ENCODE data around the gene NCAN.
A peak's percentile ranks its signal among the peaks of the same experiment; 100 is the strongest.

The NCAN gene

DNA sequence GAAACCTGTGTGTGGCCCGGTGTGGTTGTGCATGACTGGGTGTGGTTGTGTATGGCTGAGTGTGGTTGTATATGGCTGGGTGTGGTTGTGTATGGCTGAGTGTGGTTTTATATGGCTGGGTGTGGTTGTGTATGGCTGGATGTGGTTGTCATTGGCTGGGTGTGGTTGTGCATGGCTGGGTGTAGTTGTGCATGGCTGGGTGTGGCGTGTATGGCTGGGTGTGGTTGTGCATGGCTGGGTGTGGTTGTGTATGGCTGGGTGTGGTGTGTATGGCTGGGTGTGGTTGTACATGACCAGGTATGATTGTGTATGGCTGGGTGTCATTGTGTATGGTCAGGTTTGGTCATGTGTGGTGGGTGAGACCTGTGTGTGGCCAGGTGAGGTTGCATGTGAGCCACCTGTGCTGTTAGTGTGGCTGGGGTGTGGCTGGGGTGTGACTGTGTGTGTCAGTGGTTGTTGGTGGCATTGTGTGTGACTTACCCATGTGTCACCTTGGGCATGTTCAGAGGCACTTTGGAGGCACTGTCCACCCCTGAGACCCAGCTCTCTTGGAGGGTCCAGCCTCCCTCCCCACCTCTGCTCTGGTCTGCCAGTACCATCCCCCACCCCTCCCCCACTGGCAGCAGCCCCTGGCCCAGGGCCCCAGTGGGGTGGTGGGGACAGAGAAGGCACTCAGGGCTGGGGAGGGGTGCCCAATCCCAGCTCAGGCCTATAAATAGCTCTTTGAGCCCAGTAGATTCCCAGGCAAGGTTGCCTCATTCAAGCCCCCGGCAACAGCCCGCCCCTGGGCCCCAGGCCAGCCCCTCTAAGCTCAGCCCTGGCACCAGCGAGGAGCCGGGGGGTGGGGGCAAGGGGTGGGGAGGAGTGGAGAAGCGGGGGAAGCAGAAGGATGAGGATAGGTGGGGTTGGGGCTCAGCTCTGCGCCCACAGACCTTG is 3.9 kb upstream of the NCAN start:
- H3K4me3 ChIP-seq (replicated peaks in 1 of 2; ENCODE audit: low read depth in 2 of 2, low read length in 2 of 2) = no peak overlapping the region
- TF ChIP-seq, protein P1, sequence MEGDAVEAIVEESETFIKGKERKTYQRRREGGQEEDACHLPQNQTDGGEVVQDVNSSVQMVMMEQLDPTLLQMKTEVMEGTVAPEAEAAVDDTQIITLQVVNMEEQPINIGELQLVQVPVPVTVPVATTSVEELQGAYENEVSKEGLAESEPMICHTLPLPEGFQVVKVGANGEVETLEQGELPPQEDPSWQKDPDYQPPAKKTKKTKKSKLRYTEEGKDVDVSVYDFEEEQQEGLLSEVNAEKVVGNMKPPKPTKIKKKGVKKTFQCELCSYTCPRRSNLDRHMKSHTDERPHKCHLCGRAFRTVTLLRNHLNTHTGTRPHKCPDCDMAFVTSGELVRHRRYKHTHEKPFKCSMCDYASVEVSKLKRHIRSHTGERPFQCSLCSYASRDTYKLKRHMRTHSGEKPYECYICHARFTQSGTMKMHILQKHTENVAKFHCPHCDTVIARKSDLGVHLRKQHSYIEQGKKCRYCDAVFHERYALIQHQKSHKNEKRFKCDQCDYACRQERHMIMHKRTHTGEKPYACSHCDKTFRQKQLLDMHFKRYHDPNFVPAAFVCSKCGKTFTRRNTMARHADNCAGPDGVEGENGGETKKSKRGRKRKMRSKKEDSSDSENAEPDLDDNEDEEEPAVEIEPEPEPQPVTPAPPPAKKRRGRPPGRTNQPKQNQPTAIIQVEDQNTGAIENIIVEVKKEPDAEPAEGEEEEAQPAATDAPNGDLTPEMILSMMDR (IDR thresholded peaks at IDR 0.05; ENCODE audit: low read depth, low read length) = no peak
- no peak for DNase-seq (ENCODE audit: low read depth in 2 of 2)

- TF ChIP-seq, protein P1 (IDR thresholded peaks at IDR 0.05; ENCODE audit: low read depth, low read length) = no peak
- DNase-seq (ENCODE audit: low read depth in 2 of 2) = no peak
- H3K4me3 ChIP-seq (replicated peaks in 1 of 2; ENCODE audit: low read depth in 2 of 2, low read length in 2 of 2) = no peak overlapping the region
These were observed 2.4 kb upstream of the NCAN start for GRCh38 chr19:19209372-19209771.

- TF ChIP-seq, protein P1 (IDR thresholded peaks at IDR 0.05; ENCODE audit: low read depth, low read length) = no peak
- H3K4me3 ChIP-seq (replicated peaks in 1 of 2; ENCODE audit: low read depth in 2 of 2, low read length in 2 of 2) = no peak overlapping the region
- DNase-seq (ENCODE audit: low read depth in 2 of 2) = no peak
These were observed 1.2 kb downstream of the NCAN start for GRCh38 chr19:19212916-19213315.

DNA sequence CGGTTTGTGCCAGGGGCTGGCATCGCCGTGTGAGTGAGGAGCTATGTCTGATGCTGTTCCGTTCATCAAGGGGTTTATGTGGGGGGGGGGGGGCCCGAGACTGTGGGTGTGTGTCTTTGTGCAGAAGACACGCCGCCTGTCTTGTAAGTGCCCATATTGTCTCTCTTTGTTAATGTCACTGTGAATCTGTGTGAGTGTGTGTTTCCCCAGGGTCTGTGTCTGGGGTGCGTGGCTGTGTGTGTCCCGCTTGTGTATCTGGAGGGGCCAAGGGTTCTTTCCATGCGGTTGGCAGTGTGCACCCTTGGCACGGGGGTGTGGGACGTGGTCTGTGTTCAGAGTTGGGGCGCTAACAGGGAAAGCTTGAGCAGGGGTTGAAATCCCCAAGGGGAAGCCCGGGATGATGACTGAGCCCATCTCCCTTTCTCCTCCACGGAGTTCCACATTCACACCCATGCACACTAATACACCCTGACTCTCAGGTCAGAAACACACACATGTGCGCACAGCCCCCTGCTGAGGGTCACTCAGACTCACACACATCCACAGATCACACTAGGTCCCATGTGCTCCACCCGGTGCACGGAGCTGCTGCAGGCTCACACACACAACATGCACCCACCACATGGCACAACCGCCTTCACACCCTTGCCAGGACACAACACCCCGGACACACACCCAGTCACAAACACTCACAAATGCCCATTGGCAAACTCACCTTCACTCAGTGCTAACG is 1.8 kb downstream of the NCAN start:
- no peak for DNase-seq (ENCODE audit: low read depth in 2 of 2)
- H3K4me3 ChIP-seq (replicated peaks in 1 of 2; ENCODE audit: low read depth in 2 of 2, low read length in 2 of 2) = no peak overlapping the region
- TF ChIP-seq, protein P1 (IDR thresholded peaks at IDR 0.05; ENCODE audit: low read depth, low read length) = no peak

DNA sequence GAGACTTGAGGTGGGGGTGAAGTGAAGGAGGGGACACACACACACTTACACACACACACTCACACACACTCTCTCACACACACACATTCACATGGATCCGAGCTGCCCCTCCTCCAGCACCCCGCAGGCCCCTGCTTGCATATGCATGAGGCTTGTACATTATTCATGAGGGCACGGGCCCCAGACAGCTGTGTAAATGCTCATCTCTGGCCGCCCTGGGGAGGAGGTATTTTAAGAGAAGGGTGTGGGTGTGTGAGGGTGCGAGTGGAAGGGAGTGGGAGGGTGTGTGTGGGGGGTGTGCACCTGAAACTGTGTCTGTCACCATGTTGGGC is 2.4 kb downstream of the NCAN start:
- TF ChIP-seq, protein P1 (IDR thresholded peaks at IDR 0.05; ENCODE audit: low read depth, low read length) = no peak
- H3K4me3 ChIP-seq (replicated peaks in 1 of 2; ENCODE audit: low read depth in 2 of 2, low read length in 2 of 2) = no peak overlapping the region
- DNase-seq (ENCODE audit: low read depth in 2 of 2) = no peak

DNA sequence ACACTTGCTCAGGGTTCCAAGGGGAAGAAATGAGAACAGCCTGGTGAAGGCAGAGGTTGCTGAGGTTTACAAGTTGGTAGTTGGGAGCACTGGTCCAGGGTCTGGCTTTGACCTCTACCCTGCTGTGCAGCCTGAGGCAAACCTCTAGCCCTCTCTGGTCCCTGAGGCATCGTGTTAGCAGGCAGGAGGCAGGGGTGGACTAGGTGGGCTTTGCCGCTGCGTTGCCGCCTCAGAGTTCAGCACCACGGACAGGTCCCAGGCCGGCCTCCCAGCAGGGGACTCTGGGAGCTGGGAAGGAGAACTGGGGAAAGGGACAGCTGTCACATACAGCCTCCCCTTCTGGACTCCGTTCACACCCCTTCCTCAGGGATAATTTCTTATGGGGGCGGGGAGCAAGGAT is 3.1 kb downstream of the NCAN start:
- H3K4me3 ChIP-seq (replicated peaks in 1 of 2; ENCODE audit: low read depth in 2 of 2, low read length in 2 of 2) = no peak overlapping the region
- peak; percentile 31 to 46 for DNase-seq (ENCODE audit: low read depth in 2 of 2)
- TF ChIP-seq, protein P1 (IDR thresholded peaks at IDR 0.05; ENCODE audit: low read depth, low read length) = no peak

Data from cardiac fibroblast (primary cell).